CD14-positive monocyte (primary cell): ENCODE results near the gene GNAS-AS1. TPM values are rescaled to one million over a fixed set of nuclear protein-coding genes. Genes with fewer than 3 reads are reported as not detected.

Source experiments
- DNase-seq, 3 donors: peaks; one replicate each; pipeline ENCODE4 v3.0.0-alpha.2; 2011 to 2022
- H2AFZ ChIP-seq: 2 replicates; pipeline ENCODE4 v1.6.0; 2012; ENCODE audit warnings: mild to moderate bottlenecking, low read depth, low read length, inconsistent platforms; ENCODE audit not compliant: insufficient read depth, poor library complexity, severe bottlenecking
- H3K27ac ChIP-seq, 2 donors: 1 replicate in 1 of 2; 2 replicates in 1 of 2; pipeline ENCODE4 v1.5.1; 2012 to 2013; ENCODE audit warnings: low read length in 2 of 2, control low read depth in 1 of 2, inconsistent platforms in 1 of 2, low read depth in 1 of 2, mild to moderate bottlenecking in 1 of 2
- H3K27me3 ChIP-seq, 2 donors: one replicate each; pipeline versions ENCODE4 v1.6.0 to v1.6.1; 2011 to 2013; ENCODE audit warnings: low read length in 2 of 2; ENCODE audit not compliant: control insufficient read depth in 2 of 2, insufficient read depth in 2 of 2
- H3K36me3 ChIP-seq, 2 donors: replicated peaks in 1 of 2; 1 replicate in 1 of 2; 2 replicates in 1 of 2; pipeline versions ENCODE4 v1.5.1 to v1.6.1; 2012 to 2013; ENCODE audit warnings: low read length in 2 of 2, control low read depth in 1 of 2, inconsistent platforms in 1 of 2, mild to moderate bottlenecking in 1 of 2; ENCODE audit not compliant: insufficient read depth in 2 of 2, control insufficient read depth in 1 of 2
- H3K4me1 ChIP-seq, 2 donors: 1 replicate in 1 of 2; 2 replicates in 1 of 2; pipeline versions ENCODE4 v1.5.1 to v1.6.1; 2012 to 2013; ENCODE audit warnings: low read length in 2 of 2, control low read depth in 1 of 2, inconsistent platforms in 1 of 2, mild to moderate bottlenecking in 1 of 2, moderate library complexity in 1 of 2; ENCODE audit not compliant: insufficient read depth in 2 of 2, control insufficient read depth in 1 of 2
- H3K4me2 ChIP-seq: replicated peaks from 2 replicates; pipeline ENCODE3; 2012; ENCODE audit warnings: low read length, moderate library complexity, mild to moderate bottlenecking; ENCODE audit not compliant: poor library complexity, severe bottlenecking; ENCODE audit errors: extremely low read depth
- H3K4me3 ChIP-seq, 3 experiments: fragments of 200-600 bp in 1 of 3; sonication (generic) in 1 of 3; replicated peaks in 1 of 3; 1 replicate in 2 of 3; 2 replicates in 1 of 3; pipeline ENCODE4 v1.5.1; 2011 to 2013; ENCODE audit warnings: low read length in 3 of 3, mild to moderate bottlenecking in 3 of 3, control low read depth in 2 of 3, low read depth in 2 of 3, inconsistent platforms in 1 of 3, moderate library complexity in 1 of 3
- H3K79me2 ChIP-seq: 2 replicates; pipeline ENCODE4 v1.6.0; 2012; ENCODE audit warnings: mild to moderate bottlenecking, control low read depth, inconsistent platforms, low read length, moderate library complexity; ENCODE audit not compliant: insufficient read depth
- H3K9ac ChIP-seq: 2 replicates; pipeline ENCODE4 v1.6.0; 2017; ENCODE audit warnings: low read length, mild to moderate bottlenecking; ENCODE audit not compliant: insufficient read depth, poor library complexity, severe bottlenecking
- H3K9me3 ChIP-seq, 2 donors: replicated peaks in 1 of 2; 1 replicate in 1 of 2; 2 replicates in 1 of 2; pipeline versions ENCODE4 v1.5.1 to v1.6.1; 2012 to 2013; ENCODE audit warnings: low read length in 2 of 2, control low read depth in 1 of 2; ENCODE audit not compliant: control insufficient read depth in 1 of 2, insufficient read depth in 1 of 2
- H4K20me1 ChIP-seq: 2 replicates; pipeline ENCODE4 v1.6.0; 2012; ENCODE audit warnings: mild to moderate bottlenecking, low read length, control low read depth, moderate library complexity; ENCODE audit not compliant: insufficient read depth
- H3K27ac Mint-ChIP-seq, 7 donors: one replicate each; pipeline ENCODE4 v1.8.0; 2020; ENCODE audit warnings: mild to moderate bottlenecking in 7 of 7, mixed read lengths in 7 of 7, moderate library complexity in 6 of 7, inconsistent platforms in 2 of 7
- H3K27me3 Mint-ChIP-seq, 3 donors: one replicate each; pipeline ENCODE4 v1.8.0; 2021 to 2022; ENCODE audit warnings: low read depth in 3 of 3, mild to moderate bottlenecking in 3 of 3, mixed read lengths in 3 of 3, moderate library complexity in 3 of 3, inconsistent platforms in 1 of 3
- H3K36me3 Mint-ChIP-seq, 2 donors: one replicate each; pipeline ENCODE4 v1.8.0; 2020; ENCODE audit warnings: mixed read lengths in 2 of 2, inconsistent platforms in 1 of 2, mild to moderate bottlenecking in 1 of 2
- H3K4me1 Mint-ChIP-seq: one replicate; pipeline ENCODE4 v1.8.0; 2020; ENCODE audit warnings: mild to moderate bottlenecking, mixed read lengths
- H3K4me3 Mint-ChIP-seq, 2 donors: one replicate each; pipeline ENCODE4 v1.8.0; 2020; ENCODE audit warnings: mild to moderate bottlenecking in 2 of 2, mixed read lengths in 2 of 2, moderate library complexity in 1 of 2
- H3K9me3 Mint-ChIP-seq, 7 donors: one replicate each; pipeline ENCODE4 v1.8.0; 2020 to 2022; ENCODE audit warnings: mixed read lengths in 7 of 7, mild to moderate bottlenecking in 6 of 7, moderate library complexity in 6 of 7, inconsistent platforms in 2 of 7
- WGBS: methylation state at CpG from one replicate; pipeline ENCODE4 v1.1.5; 2013; ENCODE audit warnings: missing lambda C conversion rate; ENCODE audit not compliant: insufficient coverage; 5-methylcytosine and 5-hydroxymethylcytosine counted together
- intact Hi-C, 2 donors: fragments of 100-400 bp; cut with micrococcal nuclease; formaldehyde crosslinking; loops; one replicate each; pipeline versions ENCODE4 v1.15.0 to v1.15.1; 2023
- polyA plus RNA-seq, 3 donors: library from polyadenylated mRNA; depleted of rRNA in 1 of 3; unstranded in 2 of 3; stranded (reverse) in 1 of 3; fragments of 300-500 nt in 2 of 3; fragments of >200 nt in 1 of 3; fragmentation: Illumina TruSeq in 2 of 3; gene quantifications; 1 replicate in 2 of 3; 2 replicates in 1 of 3; pipeline ENCODE4 v1.2.3, GENCODE V29; 2012 to 2021
- TF ChIP-seq, protein P1 (sequence below): fragments of 200-600 bp; IDR thresholded peaks from one replicate; pipeline ENCODE4 v1.8.0; 2022; ENCODE audit warnings: antibody characterized with exemption, mild to moderate bottlenecking

GNAS-AS1 gene
- polyA plus RNA-seq, 3 donors = not detected

DNA sequence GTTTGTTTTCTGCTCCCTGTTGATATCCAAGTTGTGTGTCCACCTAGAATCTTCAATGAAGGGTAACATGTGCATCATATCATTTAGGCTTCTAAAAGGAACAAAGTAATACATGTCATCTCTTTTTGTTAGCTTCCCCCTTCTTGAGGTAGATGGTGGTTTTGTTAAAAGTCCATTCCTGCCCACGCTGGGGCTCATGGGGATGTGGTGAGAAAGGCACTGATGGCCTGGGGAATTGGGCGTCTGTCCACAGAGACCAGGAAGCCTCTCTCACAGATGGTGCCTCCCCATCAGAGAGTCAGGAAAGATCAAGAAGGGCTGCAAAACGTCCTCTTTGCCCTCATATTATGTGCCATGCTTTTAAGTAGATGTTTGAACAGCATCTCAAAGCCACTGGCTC, 34.3 kb upstream of the GNAS-AS1 start:
- no peak overlapping the region for H3K4me3 ChIP-seq
- no peaks in the 10 kb centered on the region for H3K9me3 ChIP-seq
- peaks cover 0 to 3% of the 10 kb centered on the region in 2 donors for H3K27me3 ChIP-seq
- Mint-ChIP-seq H3K27me3 (peaks cover 3 to 10% (median 3%) of the 10 kb centered on the region in 3 donors), H3K36me3 (no peaks in the 10 kb centered on the region), H3K27ac (peak overlapping the region in 1 of 7 donors; percentile 24), H3K4me1 (peaks cover 8% of the 10 kb centered on the region), H3K9me3 (no peaks in the 10 kb centered on the region), H3K4me3 (no peak overlapping the region)
- no peak overlapping the region for H3K27ac ChIP-seq
- TF ChIP-seq, protein P1, sequence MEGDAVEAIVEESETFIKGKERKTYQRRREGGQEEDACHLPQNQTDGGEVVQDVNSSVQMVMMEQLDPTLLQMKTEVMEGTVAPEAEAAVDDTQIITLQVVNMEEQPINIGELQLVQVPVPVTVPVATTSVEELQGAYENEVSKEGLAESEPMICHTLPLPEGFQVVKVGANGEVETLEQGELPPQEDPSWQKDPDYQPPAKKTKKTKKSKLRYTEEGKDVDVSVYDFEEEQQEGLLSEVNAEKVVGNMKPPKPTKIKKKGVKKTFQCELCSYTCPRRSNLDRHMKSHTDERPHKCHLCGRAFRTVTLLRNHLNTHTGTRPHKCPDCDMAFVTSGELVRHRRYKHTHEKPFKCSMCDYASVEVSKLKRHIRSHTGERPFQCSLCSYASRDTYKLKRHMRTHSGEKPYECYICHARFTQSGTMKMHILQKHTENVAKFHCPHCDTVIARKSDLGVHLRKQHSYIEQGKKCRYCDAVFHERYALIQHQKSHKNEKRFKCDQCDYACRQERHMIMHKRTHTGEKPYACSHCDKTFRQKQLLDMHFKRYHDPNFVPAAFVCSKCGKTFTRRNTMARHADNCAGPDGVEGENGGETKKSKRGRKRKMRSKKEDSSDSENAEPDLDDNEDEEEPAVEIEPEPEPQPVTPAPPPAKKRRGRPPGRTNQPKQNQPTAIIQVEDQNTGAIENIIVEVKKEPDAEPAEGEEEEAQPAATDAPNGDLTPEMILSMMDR = no peak
- H3K36me3 ChIP-seq = no peaks in the 10 kb centered on the region
- intact Hi-C loops = loop anchor here in 1 of 2 donors (10.0 kb wide), 1 partner anchor 120 kb away; the partner anchor contains the start of gene CTSZ
- no peaks in the 10 kb centered on the region for H4K20me1 ChIP-seq
- H3K4me2 ChIP-seq = no peak overlapping the region
- H3K4me1 ChIP-seq = peaks cover 6 to 8% of the 10 kb centered on the region in 2 donors
- no peak overlapping the region for H3K9ac ChIP-seq
- no peak for DNase-seq
- H2AFZ ChIP-seq = no peak overlapping the region
- WGBS = 0% methylated on average over 2 of the region's 3 CpGs
- H3K79me2 ChIP-seq = peaks cover 2% of the 10 kb centered on the region

DNA sequence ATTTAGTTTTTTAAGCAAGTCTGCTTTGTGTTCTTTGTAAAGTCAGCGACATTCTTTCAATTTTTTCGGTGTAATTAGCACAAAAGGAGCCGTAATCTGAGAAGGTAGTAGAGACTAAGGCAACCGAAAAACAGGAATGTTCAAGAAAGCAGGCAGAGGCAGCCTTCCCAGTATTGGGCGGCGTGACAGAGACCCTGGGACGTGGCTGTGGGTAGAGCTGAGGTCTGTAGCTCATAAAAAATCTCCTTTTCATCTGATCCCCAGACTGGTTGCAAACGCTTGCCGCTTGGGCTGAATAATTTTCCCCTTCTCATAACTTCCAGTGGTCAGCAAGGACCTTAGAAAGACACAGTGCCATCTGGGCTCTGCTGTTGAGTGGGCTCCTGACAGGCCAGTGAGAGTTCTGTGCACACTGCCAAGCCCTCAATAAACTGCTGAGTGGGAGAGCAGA, 32.6 kb upstream of the GNAS-AS1 start:
- H3K4me1 Mint-ChIP-seq = peaks cover 7% of the 10 kb centered on the region
- Histone ChIP-seq H2AFZ (no peak overlapping the region), H3K4me2 (no peak overlapping the region)

More for the DNA sequence above, 32.6 kb upstream of the GNAS-AS1 start:
- no peak for DNase-seq
- TF ChIP-seq, protein P1 = no peak
- Histone ChIP-seq H3K9me3 (no peaks in the 10 kb centered on the region), H4K20me1 (no peaks in the 10 kb centered on the region), H3K36me3 (no peaks in the 10 kb centered on the region), H3K9ac (no peak overlapping the region), H3K79me2 (no peaks in the 10 kb centered on the region), H3K27me3 (peaks cover 0 to 3% of the 10 kb centered on the region in 2 donors), H3K27ac (no peak overlapping the region), H3K4me1 (peaks cover 4% of the 10 kb centered on the region in 2 donors), H3K4me3 (no peak overlapping the region)
- Mint-ChIP-seq H3K27me3 (peaks cover 3 to 10% (median 3%) of the 10 kb centered on the region in 3 donors), H3K9me3 (no peaks in the 10 kb centered on the region), H3K36me3 (no peaks in the 10 kb centered on the region), H3K4me3 (no peak overlapping the region), H3K27ac (no peak overlapping the region)
- WGBS = 100% methylated on average over 5 of the region's 9 CpGs
- intact Hi-C loops = loop anchor here in 1 of 2 donors (10.0 kb wide), 1 partner anchor 122 kb away; the partner anchor contains the start of gene CTSZ
